Measurements from ENCODE around the gene NR6A1. TPM values are rescaled to one million over a fixed set of nuclear protein-coding genes. Genes with fewer than 3 reads are reported as not detected.

NR6A1 gene
- total RNA-seq, 2 experiments from 2014 or later, result 0.28 to 0.76 TPM

GRCh38 chr9:124697326-124698200, 73.5 kb downstream of the NR6A1 start:
- POLR2A ChIA-PET, result no interaction called here
- Mint-ChIP-seq H3K4me3 (no peak overlapping the region), H3K27ac (no peak overlapping the region), H3K4me1 (no peaks in the 10 kb centered on the region), H3K9me3 (no peaks in the 10 kb centered on the region), H3K36me3 (ENCODE audit: low read depth) (no peaks in the 10 kb centered on the region), H3K27me3 (peaks cover 3% of the 10 kb centered on the region)
- no peak for DNase-seq
- CTCF ChIA-PET, result no interaction called here

GRCh38 chr9:124696101-124696500, 75.0 kb downstream of the NR6A1 start:
- Mint-ChIP-seq H3K4me3 (no peak overlapping the region), H3K9me3 (no peaks in the 10 kb centered on the region), H3K27ac (no peak overlapping the region), H3K36me3 (ENCODE audit: low read depth) (no peaks in the 10 kb centered on the region), H3K4me1 (no peaks in the 10 kb centered on the region), H3K27me3 (peaks cover 7% of the 10 kb centered on the region)
- ChIA-PET POLR2A (no interaction called here), CTCF (no interaction called here)
- no peak for DNase-seq

DNA sequence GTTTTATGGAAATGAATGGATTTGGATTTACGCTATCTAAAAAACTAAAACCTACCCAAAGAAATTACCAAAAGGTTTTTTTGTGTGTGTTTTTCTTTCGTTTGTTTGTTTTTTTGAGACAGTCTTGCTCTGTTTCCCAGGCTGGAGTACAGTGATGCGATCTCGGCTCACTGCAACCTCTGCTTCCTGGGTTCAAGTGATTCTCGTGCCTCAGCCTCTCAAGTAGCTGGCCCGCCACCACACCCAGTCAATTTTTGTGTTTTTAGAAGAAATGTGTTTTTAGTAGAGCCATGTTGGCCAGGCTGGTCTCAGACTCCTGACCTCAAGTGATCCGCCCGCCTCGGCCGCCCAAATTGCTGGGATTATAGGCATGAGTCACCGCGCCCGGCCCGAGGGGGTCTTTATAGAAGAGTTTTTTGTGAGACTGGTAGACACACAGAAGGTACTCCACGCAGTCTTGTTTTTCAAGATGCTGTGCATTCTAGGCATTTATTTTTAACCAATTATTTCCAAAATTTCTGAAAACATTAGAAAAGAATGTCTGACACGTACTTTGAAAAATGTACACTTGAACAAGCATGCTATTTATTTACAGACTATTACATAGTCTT, 75.7 kb downstream of the NR6A1 start:
- POLR2A ChIA-PET, result no interaction called here
- Mint-ChIP-seq H3K4me1 (no peaks in the 10 kb centered on the region), H3K9me3 (no peaks in the 10 kb centered on the region), H3K4me3 (no peak overlapping the region), H3K36me3 (ENCODE audit: low read depth) (no peaks in the 10 kb centered on the region), H3K27ac (no peak overlapping the region), H3K27me3 (peaks cover 10% of the 10 kb centered on the region)
- DNase-seq, result no peak
- CTCF ChIA-PET, result interaction anchor here (1.0 kb wide), 1 partner anchor 78 kb away, joined by 4 read pairs; no protein-coding TSS in a partner anchor

- Mint-ChIP-seq H3K27ac (no peak overlapping the region), H3K9me3 (no peaks in the 10 kb centered on the region), H3K4me3 (no peak overlapping the region), H3K36me3 (ENCODE audit: low read depth) (no peaks in the 10 kb centered on the region), H3K4me1 (no peaks in the 10 kb centered on the region), H3K27me3 (peaks cover 16% of the 10 kb centered on the region)
- POLR2A ChIA-PET, result no interaction called here
- CTCF ChIA-PET, result interaction anchor here (1.0 to 1.3 kb wide), 2 partner anchors 17 to 77 kb away, joined by 4 read pairs; no protein-coding TSS in a partner anchor
- no peak for DNase-seq
These were observed 76.5 kb downstream of the NR6A1 start for GRCh38 chr9:124694414-124695279.

- peaks cover 20% of the 10 kb centered on the region for H3K27me3 Mint-ChIP-seq
- DNase-seq, result no peak
- no peaks in the 10 kb centered on the region for H3K9me3 Mint-ChIP-seq
- ChIA-PET CTCF (interaction anchor here (1.7 kb wide), 1 partner anchor 76 kb away, joined by 4 read pairs; no protein-coding TSS in a partner anchor), POLR2A (no interaction called here)
- H3K4me1 Mint-ChIP-seq, result no peaks in the 10 kb centered on the region
- H3K36me3 Mint-ChIP-seq (ENCODE audit: low read depth), result no peaks in the 10 kb centered on the region
- H3K27ac Mint-ChIP-seq, result no peak overlapping the region
- H3K4me3 Mint-ChIP-seq, result no peak overlapping the region
These were observed 77.7 kb downstream of the NR6A1 start for GRCh38 chr9:124693403-124693802.

- Mint-ChIP-seq H3K36me3 (ENCODE audit: low read depth) (no peaks in the 10 kb centered on the region), H3K9me3 (no peaks in the 10 kb centered on the region), H3K27ac (no peak overlapping the region), H3K27me3 (peaks cover 37% of the 10 kb centered on the region), H3K4me3 (no peak overlapping the region), H3K4me1 (no peaks in the 10 kb centered on the region)
- DNase-seq, result no peak
- ChIA-PET POLR2A (no interaction called here), CTCF (interaction anchor here (0.6 to 2.0 kb wide), 3 partner anchors 22 to 71 kb away, joined by 3 to 6 read pairs (median 5); no protein-coding TSS in a partner anchor)
These were observed 82.7 kb downstream of the NR6A1 start for GRCh38 chr9:124688238-124688904.

GRCh38 chr9:124686918-124687317, 84.2 kb downstream of the NR6A1 start:
- no peak overlapping the region for H3K27ac Mint-ChIP-seq
- DNase-seq, result no peak
- no peaks in the 10 kb centered on the region for H3K9me3 Mint-ChIP-seq
- peaks cover 36% of the 10 kb centered on the region for H3K27me3 Mint-ChIP-seq
- no peak overlapping the region for H3K4me3 Mint-ChIP-seq
- H3K36me3 Mint-ChIP-seq (ENCODE audit: low read depth), result no peaks in the 10 kb centered on the region
- no peaks in the 10 kb centered on the region for H3K4me1 Mint-ChIP-seq
- ChIA-PET POLR2A (no interaction called here), CTCF (interaction anchor here (1.6 kb wide), 1 partner anchor 70 kb away, joined by 3 read pairs; no protein-coding TSS in a partner anchor)

DNA sequence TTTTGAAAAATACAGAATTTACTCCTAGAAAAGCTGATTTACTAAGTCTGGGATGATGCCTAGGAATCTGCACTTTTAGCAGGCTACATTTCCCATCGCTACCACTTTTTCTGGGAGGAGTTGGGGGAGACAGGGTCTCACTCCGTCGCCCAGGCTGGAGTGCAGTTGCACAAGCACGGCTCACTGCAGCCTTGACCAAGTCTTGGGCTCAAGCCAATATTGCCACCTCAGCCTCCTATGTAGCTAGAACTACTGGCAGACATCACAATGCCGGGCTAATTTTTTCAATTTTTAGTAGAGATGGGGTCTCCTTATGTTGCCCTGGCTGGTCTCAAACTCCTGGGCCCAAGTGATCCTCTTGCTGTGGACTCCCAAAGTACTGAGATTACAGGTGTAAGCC, 85.9 kb downstream of the NR6A1 start:
- peaks cover 36% of the 10 kb centered on the region for H3K27me3 Mint-ChIP-seq
- no peak overlapping the region for H3K27ac Mint-ChIP-seq
- CTCF ChIA-PET, result interaction anchor here (1.1 to 1.6 kb wide), 2 partner anchors 68 to 79 kb away, joined by 3 read pairs; no protein-coding TSS in a partner anchor
- H3K4me1 Mint-ChIP-seq, result no peaks in the 10 kb centered on the region
- no peak overlapping the region for H3K4me3 Mint-ChIP-seq
- no peak for DNase-seq
- POLR2A ChIA-PET, result no interaction called here
- H3K36me3 Mint-ChIP-seq (ENCODE audit: low read depth), result no peaks in the 10 kb centered on the region
- H3K9me3 Mint-ChIP-seq, result no peaks in the 10 kb centered on the region

DNA sequence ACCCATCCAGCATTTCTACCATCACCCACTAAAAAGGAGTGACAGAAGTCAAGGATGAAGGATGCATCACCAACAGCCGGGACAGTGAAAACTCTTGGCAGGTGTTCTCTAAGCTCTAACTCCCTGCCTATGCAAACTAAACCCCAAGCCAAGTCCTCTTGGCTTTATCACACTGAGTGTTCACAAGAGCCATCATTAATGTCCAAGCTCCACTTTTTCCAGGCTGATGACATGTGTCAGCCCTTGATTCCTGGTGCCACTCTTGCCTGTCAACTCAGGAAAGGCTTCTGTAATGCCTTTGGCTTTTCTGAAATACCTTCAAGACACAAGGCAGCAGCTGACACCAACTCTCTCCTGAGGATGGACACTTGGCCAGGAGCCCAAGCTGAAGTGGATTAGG, 86.9 kb downstream of the NR6A1 start:
- ChIA-PET CTCF (no interaction called here), POLR2A (no interaction called here)
- Mint-ChIP-seq H3K9me3 (no peaks in the 10 kb centered on the region), H3K36me3 (ENCODE audit: low read depth) (no peaks in the 10 kb centered on the region), H3K27ac (no peak overlapping the region), H3K4me3 (no peak overlapping the region), H3K27me3 (peaks cover 31% of the 10 kb centered on the region), H3K4me1 (no peaks in the 10 kb centered on the region)
- no peak for DNase-seq

DNA sequence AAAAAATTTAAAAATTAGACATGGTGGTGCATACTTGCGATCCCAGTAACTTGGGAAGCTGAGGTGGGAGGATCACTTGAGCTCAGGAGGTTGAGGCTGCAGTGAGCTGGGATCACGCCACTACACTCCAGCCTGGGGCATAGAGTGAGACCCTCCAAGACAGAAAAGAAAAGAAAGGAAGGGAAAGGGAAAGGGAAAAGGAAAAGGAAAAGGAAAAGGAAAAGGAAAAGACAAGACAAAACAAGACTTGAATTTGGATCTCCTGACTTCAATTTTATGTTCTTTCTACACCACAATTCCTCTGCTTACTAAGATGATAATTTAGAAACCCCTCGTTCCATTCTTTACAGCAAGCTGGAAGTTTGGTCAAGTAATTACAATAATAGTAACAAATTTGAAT, 88.1 kb downstream of the NR6A1 start:
- ChIA-PET POLR2A (no interaction called here), CTCF (interaction anchor here (0.9 kb wide), 1 partner anchor 157 kb away, joined by 3 read pairs; no protein-coding TSS in a partner anchor)
- H3K4me3 Mint-ChIP-seq, result no peak overlapping the region
- no peaks in the 10 kb centered on the region for H3K36me3 Mint-ChIP-seq (ENCODE audit: low read depth)
- H3K4me1 Mint-ChIP-seq, result no peaks in the 10 kb centered on the region
- H3K27ac Mint-ChIP-seq, result no peak overlapping the region
- H3K27me3 Mint-ChIP-seq, result peaks cover 32% of the 10 kb centered on the region
- no peaks in the 10 kb centered on the region for H3K9me3 Mint-ChIP-seq
- no peak for DNase-seq

DNA sequence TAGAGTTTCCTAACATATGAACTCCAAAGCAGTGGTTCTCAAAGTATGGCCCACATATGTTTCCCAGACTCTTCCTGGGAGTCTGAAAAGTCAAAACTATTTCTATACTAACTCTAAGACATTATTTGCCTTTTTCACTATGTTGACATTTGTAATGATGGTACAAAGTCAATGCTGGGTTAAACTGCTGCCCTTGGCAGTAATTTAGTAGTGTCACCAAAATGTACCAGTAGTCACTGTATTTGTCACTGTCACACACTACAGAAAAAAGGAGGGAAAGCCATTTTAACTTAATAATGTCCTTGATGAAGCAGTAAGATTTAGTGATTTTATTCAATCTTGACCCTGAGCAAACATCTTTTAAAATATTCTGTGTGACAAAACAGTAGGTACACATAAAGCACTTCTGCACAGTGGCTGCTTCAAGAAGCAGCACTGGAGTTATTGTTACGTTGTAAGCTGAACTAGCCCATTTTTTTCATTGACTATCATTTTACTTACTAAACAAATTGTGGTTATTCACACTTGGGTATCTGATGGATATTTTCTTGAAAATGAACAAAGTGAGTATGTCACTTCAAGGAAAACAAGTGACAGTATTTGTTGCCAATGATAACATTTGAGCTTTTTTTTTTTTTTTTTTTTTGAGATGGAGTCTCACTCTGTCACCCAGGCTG, 90.3 kb downstream of the NR6A1 start:
- Mint-ChIP-seq H3K27me3 (peaks cover 37% of the 10 kb centered on the region), H3K36me3 (ENCODE audit: low read depth) (no peaks in the 10 kb centered on the region), H3K27ac (no peak overlapping the region), H3K9me3 (no peaks in the 10 kb centered on the region), H3K4me3 (no peak overlapping the region), H3K4me1 (no peaks in the 10 kb centered on the region)
- POLR2A ChIA-PET, result no interaction called here
- CTCF ChIA-PET, result interaction anchor here (0.6 kb wide), 1 partner anchor 167 kb away, joined by 3 read pairs; no protein-coding TSS in a partner anchor
- no peak for DNase-seq

DNA sequence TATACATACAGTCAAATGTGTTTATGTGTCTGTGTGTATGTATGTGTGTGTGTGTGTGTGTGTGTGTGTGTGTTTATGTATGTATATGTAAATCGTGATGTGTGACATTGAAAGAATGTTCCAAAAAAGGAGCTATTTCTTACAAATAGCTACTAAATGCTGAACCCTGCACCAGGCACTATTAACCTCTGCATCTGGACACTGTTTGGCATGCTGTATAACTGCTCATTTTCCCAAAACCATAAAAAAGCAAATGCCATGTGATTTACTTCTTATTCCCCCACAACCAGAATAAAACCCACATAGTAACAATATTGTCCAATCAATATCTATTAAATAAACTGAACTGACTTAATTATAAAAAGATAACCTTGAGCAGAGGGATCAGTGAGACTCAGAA, 91.1 kb downstream of the NR6A1 start:
- H3K27me3 Mint-ChIP-seq, result peaks cover 35% of the 10 kb centered on the region
- CTCF ChIA-PET, result interaction anchor here (0.7 kb wide), 1 partner anchor 104 kb away, joined by 3 read pairs; no protein-coding TSS in a partner anchor
- H3K4me3 Mint-ChIP-seq, result no peak overlapping the region
- H3K9me3 Mint-ChIP-seq, result no peaks in the 10 kb centered on the region
- POLR2A ChIA-PET, result no interaction called here
- no peaks in the 10 kb centered on the region for H3K4me1 Mint-ChIP-seq
- DNase-seq, result no peak
- H3K36me3 Mint-ChIP-seq (ENCODE audit: low read depth), result no peaks in the 10 kb centered on the region
- no peak overlapping the region for H3K27ac Mint-ChIP-seq

Measured in activated CD4-positive, alpha-beta memory T cell treated with anti-CD3 and anti-CD28 coated beads, Interleukin-2, amount 10 ng/mL, durations not matched to agents 7 days and 5 days (primary cell).